ENCODE measurements around the gene OR2D2. TPM values are rescaled to one million over a fixed set of nuclear protein-coding genes. Genes with fewer than 3 reads are reported as not detected.

OR2D2 gene
- total RNA-seq, 1 experiment from 2014 or later: not detected

DNA sequence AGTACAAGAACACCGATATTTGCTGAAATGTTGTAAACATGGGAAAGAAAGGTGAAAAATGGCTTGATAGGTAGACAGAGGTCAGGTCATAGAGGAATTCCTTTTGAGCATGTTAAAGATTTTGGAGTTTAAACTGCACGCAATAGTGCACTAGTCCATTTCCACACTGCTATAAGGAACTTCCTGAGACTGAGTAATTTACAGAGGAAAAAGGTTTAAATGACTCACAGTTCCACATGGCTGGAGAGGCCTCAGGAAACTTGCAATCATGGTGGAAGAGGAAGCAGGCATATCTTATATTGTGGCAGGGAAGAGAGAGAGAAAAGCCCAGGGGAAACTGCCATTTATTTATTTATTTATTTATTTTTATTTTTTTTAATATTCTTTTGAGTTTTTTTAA, 41.8 kb downstream of the OR2D2 start:
- CTCF ChIA-PET: no interaction called here
- no peak for DNase-seq
- BruUV-seq (replicated peaks): no TSS peak

DNA sequence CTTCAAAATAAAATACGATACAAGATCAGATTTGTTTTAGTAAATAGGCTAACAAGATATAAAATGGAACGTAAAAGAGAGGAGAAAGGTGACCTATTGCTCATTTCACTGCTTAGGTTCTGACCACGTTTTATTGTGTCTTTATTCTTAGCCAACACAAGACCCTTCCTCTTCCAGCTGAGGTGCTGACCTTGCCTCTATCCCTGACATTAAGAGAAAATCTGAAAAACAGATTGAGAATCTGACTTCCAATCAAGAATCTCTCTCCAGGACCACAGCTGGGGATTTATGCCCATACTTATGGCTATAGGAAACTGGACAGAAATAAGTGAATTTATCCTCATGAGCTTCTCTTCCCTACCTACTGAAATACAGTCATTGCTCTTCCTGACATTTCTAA, 46.9 kb downstream of the OR2D2 start, which contains the start of gene OR10A5:
TSS of gene OR10A5 (plus strand) at position 301 of the 400 bp plus-strand sequence. CDS start at position 301, 0 bp downstream.
- Mint-ChIP-seq H3K27me3 (ENCODE audit: unreplicated experiment) (peaks cover 31% of the 10 kb centered on the region), H3K27ac (ENCODE audit: unreplicated experiment) (no peak within 1 kb of the TSS), H3K4me3 (ENCODE audit: low read depth, unreplicated experiment) (no peak within 1 kb of the TSS), H3K4me1 (ENCODE audit: low read depth, unreplicated experiment) (peaks cover 5% of the 10 kb centered on the region), H3K36me3 (ENCODE audit: insufficient read depth, unreplicated experiment) (no peaks in the 10 kb centered on the region), H3K9me3 (ENCODE audit: low read depth, unreplicated experiment) (peaks cover 14% of the 10 kb centered on the region)
- intact Hi-C loops (cut with micrococcal nuclease; ENCODE audit: unreplicated experiment): no loop called here
- BruUV-seq (replicated peaks): no TSS peak
- CTCF ChIA-PET: no interaction called here
- TF ChIP-seq, protein P1, sequence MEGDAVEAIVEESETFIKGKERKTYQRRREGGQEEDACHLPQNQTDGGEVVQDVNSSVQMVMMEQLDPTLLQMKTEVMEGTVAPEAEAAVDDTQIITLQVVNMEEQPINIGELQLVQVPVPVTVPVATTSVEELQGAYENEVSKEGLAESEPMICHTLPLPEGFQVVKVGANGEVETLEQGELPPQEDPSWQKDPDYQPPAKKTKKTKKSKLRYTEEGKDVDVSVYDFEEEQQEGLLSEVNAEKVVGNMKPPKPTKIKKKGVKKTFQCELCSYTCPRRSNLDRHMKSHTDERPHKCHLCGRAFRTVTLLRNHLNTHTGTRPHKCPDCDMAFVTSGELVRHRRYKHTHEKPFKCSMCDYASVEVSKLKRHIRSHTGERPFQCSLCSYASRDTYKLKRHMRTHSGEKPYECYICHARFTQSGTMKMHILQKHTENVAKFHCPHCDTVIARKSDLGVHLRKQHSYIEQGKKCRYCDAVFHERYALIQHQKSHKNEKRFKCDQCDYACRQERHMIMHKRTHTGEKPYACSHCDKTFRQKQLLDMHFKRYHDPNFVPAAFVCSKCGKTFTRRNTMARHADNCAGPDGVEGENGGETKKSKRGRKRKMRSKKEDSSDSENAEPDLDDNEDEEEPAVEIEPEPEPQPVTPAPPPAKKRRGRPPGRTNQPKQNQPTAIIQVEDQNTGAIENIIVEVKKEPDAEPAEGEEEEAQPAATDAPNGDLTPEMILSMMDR (IDR thresholded peaks at IDR 0.05; ENCODE audit: unreplicated experiment): no peak
- DNase-seq: no peak

More for the DNA sequence above, 41.8 kb downstream of the OR2D2 start:
- TF ChIP-seq, protein P1 (IDR thresholded peaks at IDR 0.05; ENCODE audit: unreplicated experiment): no peak
- peaks cover 19% of the 10 kb centered on the region for H3K9me3 Mint-ChIP-seq (ENCODE audit: low read depth, unreplicated experiment)
- no peaks in the 10 kb centered on the region for H3K4me1 Mint-ChIP-seq (ENCODE audit: low read depth, unreplicated experiment)
- intact Hi-C loops (cut with micrococcal nuclease; ENCODE audit: unreplicated experiment): no loop called here
- peaks cover 10% of the 10 kb centered on the region for H3K27me3 Mint-ChIP-seq (ENCODE audit: unreplicated experiment)
- H3K36me3 Mint-ChIP-seq (ENCODE audit: insufficient read depth, unreplicated experiment): no peaks in the 10 kb centered on the region
- H3K27ac Mint-ChIP-seq (ENCODE audit: unreplicated experiment): no peak overlapping the region
- no peak overlapping the region for H3K4me3 Mint-ChIP-seq (ENCODE audit: low read depth, unreplicated experiment)

DNA sequence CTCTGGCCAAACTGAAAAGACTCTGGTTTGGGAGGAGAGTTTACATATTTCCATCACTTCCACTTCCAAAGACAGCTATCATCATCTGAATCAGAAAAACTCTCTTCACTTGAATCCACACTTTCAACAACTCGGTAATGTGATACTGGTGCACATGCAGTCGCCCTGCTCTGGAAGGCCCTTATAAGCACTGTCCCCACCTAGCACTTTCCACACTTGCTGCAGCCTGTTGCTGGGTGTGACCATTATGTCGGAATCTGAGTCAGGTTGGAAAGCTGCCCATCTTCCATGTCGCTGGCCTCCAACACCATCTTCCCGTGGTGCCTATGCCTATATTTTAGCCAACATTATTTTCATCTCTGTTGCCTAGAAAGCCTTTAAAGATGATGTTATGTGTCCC, 47.9 kb downstream of the OR2D2 start:
- Mint-ChIP-seq H3K27me3 (ENCODE audit: unreplicated experiment) (peaks cover 31% of the 10 kb centered on the region), H3K4me1 (ENCODE audit: low read depth, unreplicated experiment) (peaks cover 5% of the 10 kb centered on the region), H3K9me3 (ENCODE audit: low read depth, unreplicated experiment) (peaks cover 12% of the 10 kb centered on the region), H3K27ac (ENCODE audit: unreplicated experiment) (no peak overlapping the region), H3K36me3 (ENCODE audit: insufficient read depth, unreplicated experiment) (no peaks in the 10 kb centered on the region), H3K4me3 (ENCODE audit: low read depth, unreplicated experiment) (no peak overlapping the region)
- intact Hi-C loops (cut with micrococcal nuclease; ENCODE audit: unreplicated experiment): no loop called here
- BruUV-seq (replicated peaks): no TSS peak
- TF ChIP-seq, protein P1 (IDR thresholded peaks at IDR 0.05; ENCODE audit: unreplicated experiment): no peak
- no peak for DNase-seq
- CTCF ChIA-PET: no interaction called here

DNA sequence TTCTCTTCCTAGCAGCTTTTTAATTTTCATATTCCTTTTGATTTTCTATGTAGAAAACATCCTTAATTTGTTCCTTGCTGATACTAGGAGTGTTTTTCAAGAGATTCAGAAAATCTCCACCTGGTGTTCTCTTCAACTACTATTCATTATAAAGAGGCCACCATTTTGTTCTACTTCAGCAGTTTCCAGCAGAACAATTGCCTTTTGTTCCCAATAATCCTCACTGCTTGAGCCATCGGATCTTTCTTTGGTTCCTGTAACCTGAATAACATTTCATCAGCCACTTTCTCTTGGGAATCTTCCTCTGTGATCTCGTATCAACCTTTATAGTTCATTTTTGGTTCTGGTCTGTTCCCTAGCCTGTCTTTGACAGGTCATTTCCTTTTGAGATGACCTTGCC, 48.6 kb downstream of the OR2D2 start:
- Mint-ChIP-seq H3K27me3 (ENCODE audit: unreplicated experiment) (peaks cover 31% of the 10 kb centered on the region), H3K36me3 (ENCODE audit: insufficient read depth, unreplicated experiment) (no peaks in the 10 kb centered on the region), H3K4me1 (ENCODE audit: low read depth, unreplicated experiment) (peaks cover 5% of the 10 kb centered on the region), H3K27ac (ENCODE audit: unreplicated experiment) (no peak overlapping the region), H3K9me3 (ENCODE audit: low read depth, unreplicated experiment) (peaks cover 12% of the 10 kb centered on the region), H3K4me3 (ENCODE audit: low read depth, unreplicated experiment) (no peak overlapping the region)
- intact Hi-C loops (cut with micrococcal nuclease; ENCODE audit: unreplicated experiment): no loop called here
- DNase-seq: no peak
- TF ChIP-seq, protein P1 (IDR thresholded peaks at IDR 0.05; ENCODE audit: unreplicated experiment): no peak
- no TSS peak for BruUV-seq (replicated peaks)
- CTCF ChIA-PET: no interaction called here

Data from Calu3 (cell line).